Measurements from ENCODE around the gene ZFP36L1.
"Not testable (repeated sequence)": the region's sequence is repeated elsewhere in the genome, so short reads cannot be mapped to it uniquely, and the experiment has no call there.

Gene ZFP36L1

GRCh38 chr14:68768316-68768715 is 24.6 kb downstream of the ZFP36L1 start:
- Histone ChIP-seq H3K4me3 (ENCODE audit: low read depth in 1 of 2, low read length in 2 of 2) (no peak overlapping the region), H3K27me3 (ENCODE audit: insufficient read depth, low read length, poor library complexity) (no peaks in the 10 kb centered on the region), H3K27ac (ENCODE audit: low read length) (no peak overlapping the region), H3K36me3 (ENCODE audit: insufficient read depth, low read length) (no peaks in the 10 kb centered on the region), H3K79me2 (ENCODE audit: insufficient read depth, low read length) (no peaks in the 10 kb centered on the region), H3K9me3 (ENCODE audit: insufficient read depth, low read length, severe bottlenecking) (no peaks in the 10 kb centered on the region), H3K9ac (ENCODE audit: low read depth, low read length) (no peak overlapping the region), H3K4me1 (ENCODE audit: insufficient read depth, low read length) (no peaks in the 10 kb centered on the region), H2AFZ (ENCODE audit: low read depth, low read length) (no peak overlapping the region), H3K4me2 (ENCODE audit: insufficient read depth, low read length) (no peak overlapping the region), H4K20me1 (ENCODE audit: insufficient read depth, low read length) (no peaks in the 10 kb centered on the region)
- TF ChIP-seq, protein P1, sequence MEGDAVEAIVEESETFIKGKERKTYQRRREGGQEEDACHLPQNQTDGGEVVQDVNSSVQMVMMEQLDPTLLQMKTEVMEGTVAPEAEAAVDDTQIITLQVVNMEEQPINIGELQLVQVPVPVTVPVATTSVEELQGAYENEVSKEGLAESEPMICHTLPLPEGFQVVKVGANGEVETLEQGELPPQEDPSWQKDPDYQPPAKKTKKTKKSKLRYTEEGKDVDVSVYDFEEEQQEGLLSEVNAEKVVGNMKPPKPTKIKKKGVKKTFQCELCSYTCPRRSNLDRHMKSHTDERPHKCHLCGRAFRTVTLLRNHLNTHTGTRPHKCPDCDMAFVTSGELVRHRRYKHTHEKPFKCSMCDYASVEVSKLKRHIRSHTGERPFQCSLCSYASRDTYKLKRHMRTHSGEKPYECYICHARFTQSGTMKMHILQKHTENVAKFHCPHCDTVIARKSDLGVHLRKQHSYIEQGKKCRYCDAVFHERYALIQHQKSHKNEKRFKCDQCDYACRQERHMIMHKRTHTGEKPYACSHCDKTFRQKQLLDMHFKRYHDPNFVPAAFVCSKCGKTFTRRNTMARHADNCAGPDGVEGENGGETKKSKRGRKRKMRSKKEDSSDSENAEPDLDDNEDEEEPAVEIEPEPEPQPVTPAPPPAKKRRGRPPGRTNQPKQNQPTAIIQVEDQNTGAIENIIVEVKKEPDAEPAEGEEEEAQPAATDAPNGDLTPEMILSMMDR (IDR thresholded peaks at IDR 0.05; ENCODE audit: borderline replicate concordance, extremely low read depth, low read length, poor library complexity, severe bottlenecking): no peak
- TF ChIP-seq EZH2 (IDR thresholded peaks at IDR 0.05; ENCODE audit: borderline replicate concordance, low read depth, low read length, severe bottlenecking): no peak
- no peak for DNase-seq
- ATAC-seq (ENCODE audit: insufficient read depth, low read depth): no peak

GRCh38 chr14:68767248-68767645 is 25.6 kb downstream of the ZFP36L1 start:
- Histone ChIP-seq H3K27ac (ENCODE audit: low read length) (no peak overlapping the region), H4K20me1 (ENCODE audit: insufficient read depth, low read length) (no peaks in the 10 kb centered on the region), H3K4me1 (ENCODE audit: insufficient read depth, low read length) (no peaks in the 10 kb centered on the region), H3K4me3 (ENCODE audit: low read depth in 1 of 2, low read length in 2 of 2) (no peak overlapping the region), H3K36me3 (ENCODE audit: insufficient read depth, low read length) (no peaks in the 10 kb centered on the region), H3K79me2 (ENCODE audit: insufficient read depth, low read length) (no peaks in the 10 kb centered on the region), H3K4me2 (ENCODE audit: insufficient read depth, low read length) (no peak overlapping the region), H2AFZ (ENCODE audit: low read depth, low read length) (no peak overlapping the region), H3K27me3 (ENCODE audit: insufficient read depth, low read length, poor library complexity) (no peaks in the 10 kb centered on the region), H3K9ac (ENCODE audit: low read depth, low read length) (no peak overlapping the region), H3K9me3 (ENCODE audit: insufficient read depth, low read length, severe bottlenecking) (no peaks in the 10 kb centered on the region)
- no peak for DNase-seq
- no peak for TF ChIP-seq EZH2 (IDR thresholded peaks at IDR 0.05; ENCODE audit: borderline replicate concordance, low read depth, low read length, severe bottlenecking)
- TF ChIP-seq, protein P1 (IDR thresholded peaks at IDR 0.05; ENCODE audit: borderline replicate concordance, extremely low read depth, low read length, poor library complexity, severe bottlenecking): peak; percentile 13
- ATAC-seq (ENCODE audit: insufficient read depth, low read depth): no peak; the same call in 2 of the 3 replicates

- Histone ChIP-seq H3K27me3 (ENCODE audit: insufficient read depth, low read length, poor library complexity) (no peaks in the 10 kb centered on the region), H3K9me3 (ENCODE audit: insufficient read depth, low read length, severe bottlenecking) (no peaks in the 10 kb centered on the region), H3K4me2 (ENCODE audit: insufficient read depth, low read length) (no peak overlapping the region), H3K79me2 (ENCODE audit: insufficient read depth, low read length) (no peaks in the 10 kb centered on the region), H3K4me3 (ENCODE audit: low read depth in 1 of 2, low read length in 2 of 2) (no peak overlapping the region), H2AFZ (ENCODE audit: low read depth, low read length) (no peak overlapping the region), H3K27ac (ENCODE audit: low read length) (no peak overlapping the region), H3K9ac (ENCODE audit: low read depth, low read length) (no peak overlapping the region), H3K36me3 (ENCODE audit: insufficient read depth, low read length) (no peaks in the 10 kb centered on the region), H4K20me1 (ENCODE audit: insufficient read depth, low read length) (no peaks in the 10 kb centered on the region), H3K4me1 (ENCODE audit: insufficient read depth, low read length) (no peaks in the 10 kb centered on the region)
- DNase-seq (no peak), ATAC-seq (ENCODE audit: insufficient read depth, low read depth) (no peak)
- TF ChIP-seq, protein P1 (IDR thresholded peaks at IDR 0.05; ENCODE audit: borderline replicate concordance, extremely low read depth, low read length, poor library complexity, severe bottlenecking): no peak
- no peak for TF ChIP-seq EZH2 (IDR thresholded peaks at IDR 0.05; ENCODE audit: borderline replicate concordance, low read depth, low read length, severe bottlenecking)
These were observed 26.3 kb downstream of the ZFP36L1 start for GRCh38 chr14:68766299-68767247.

- DNase-seq; H3K4me2 ChIP-seq (ENCODE audit: insufficient read depth, low read length); H3K4me3 ChIP-seq (ENCODE audit: low read depth in 1 of 2, low read length in 2 of 2); H3K27me3 ChIP-seq (ENCODE audit: insufficient read depth, low read length, poor library complexity); H3K4me1 ChIP-seq (ENCODE audit: insufficient read depth, low read length); ATAC-seq (ENCODE audit: insufficient read depth, low read depth); H3K9ac ChIP-seq (ENCODE audit: low read depth, low read length); H3K79me2 ChIP-seq (ENCODE audit: insufficient read depth, low read length); H2AFZ ChIP-seq (ENCODE audit: low read depth, low read length); H3K9me3 ChIP-seq (ENCODE audit: insufficient read depth, low read length, severe bottlenecking); H3K27ac ChIP-seq (ENCODE audit: low read length); H3K36me3 ChIP-seq (ENCODE audit: insufficient read depth, low read length); H4K20me1 ChIP-seq (ENCODE audit: insufficient read depth, low read length): not testable (repeated sequence)
These were observed 29.0 kb downstream of the ZFP36L1 start for GRCh38 chr14:68763843-68764242.
